Right cardiac atrium (tissue), 5 donors: ENCODE data around the gene CDKAL1. TPM values are rescaled to one million over a fixed set of nuclear protein-coding genes. Genes with fewer than 3 reads are reported as not detected.

ENCODE experiments used
- ATAC-seq, 2 donors: fragments of 200-7000 bp; cut with Tn5 transposase; one replicate each; pipeline versions ENCODE4 v1.8.0 to v1.9.1; 2020; ENCODE audit warnings: moderate library complexity in 2 of 2, mild to moderate bottlenecking in 1 of 2
- DNase-seq, 3 donors: peaks; one replicate each; pipeline ENCODE4 v3.0.0-alpha.2; 2020
- H3K27ac ChIP-seq: one replicate; pipeline ENCODE4 v1.5.1; 2013; ENCODE audit warnings: mild to moderate bottlenecking, low read length, control low read depth, moderate library complexity
- H3K27me3 ChIP-seq: one replicate; pipeline ENCODE4 v1.6.1; 2013; ENCODE audit not compliant: control insufficient read depth, insufficient read depth
- H3K4me1 ChIP-seq: one replicate; pipeline ENCODE4 v1.6.1; 2013; ENCODE audit warnings: low read length; ENCODE audit not compliant: control insufficient read depth, insufficient read depth
- H3K4me3 ChIP-seq: one replicate; pipeline ENCODE4 v1.5.1; 2013; ENCODE audit warnings: low read length, control low read depth
- H3K9me3 ChIP-seq: one replicate; pipeline ENCODE4 v1.6.1; 2013; ENCODE audit warnings: low read length; ENCODE audit not compliant: control insufficient read depth
- WGBS: extraction: QIAGEN DNeasy Blood & Tissue Kit; methylation state at CpG from one replicate; pipeline ENCODE4 v1.1.7; 2013; 5-methylcytosine and 5-hydroxymethylcytosine counted together
- intact Hi-C, 4 donors: fragments of 100-400 bp; cut with DNase I; formaldehyde crosslinking; loops; one replicate each; pipeline versions ENCODE4 v1.11.0 to v1.14.0; 2022 to 2023
- polyA plus RNA-seq: library from polyadenylated mRNA; stranded (reverse); fragments of 200-250 nt; gene quantifications from one replicate; pipeline ENCODE4 v1.2.3, GENCODE V29; 2013
- total RNA-seq, 4 donors: library from RNA; stranded (reverse); fragmentation: NEBNext Ultra II Directional; extraction: Animal tissue kit (Norgen Biotek cat#: 25700); gene quantifications; one replicate each; pipeline ENCODE4 v1.2.1, GENCODE V29; 2021
- donor health status: healthy with polysubstance abuse.
- donor health status: DM: no; HTN: yes; CAD: no.
- donor health status: DM: no; HTN: no; CAD: no.
- donor health status: DM: no; HTN: yes; CAD: no; lungs with severe emphysema.
- donor health status: DM: yes; HTN: yes; CAD: no.

Gene CDKAL1
- total and polyA plus RNA-seq, 5 donors = 3.6 to 11.5 (median 10.8) TPM

DNA sequence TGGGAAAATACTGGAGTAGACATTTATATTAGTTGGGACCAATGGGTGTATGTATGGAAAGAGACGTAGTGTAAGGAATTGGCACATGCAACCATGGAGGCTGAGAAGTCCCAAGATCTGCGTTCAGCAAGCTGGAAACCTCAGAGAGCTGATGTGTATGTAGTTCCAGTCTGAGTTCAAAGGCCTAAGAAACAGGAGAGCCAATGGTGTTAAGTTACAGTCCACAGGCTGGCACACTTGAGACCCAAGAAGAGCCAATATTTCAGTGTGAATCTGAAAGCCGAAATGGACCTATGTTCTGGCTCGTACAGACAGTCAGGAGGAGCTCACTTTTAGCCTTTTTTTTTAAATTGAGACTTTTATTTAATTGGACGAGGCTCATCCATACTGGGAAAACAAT is 244.2 kb downstream of the CDKAL1 start:
- Histone ChIP-seq H3K9me3 (no peaks in the 10 kb centered on the region), H3K4me1 (no peaks in the 10 kb centered on the region), H3K4me3 (no peak overlapping the region), H3K27me3 (no peaks in the 10 kb centered on the region), H3K27ac (no peak overlapping the region)
- 98% methylated on average over 5 of the region's 5 CpGs for WGBS
- intact Hi-C loops = no loop called here
- ATAC-seq (no peak), DNase-seq (no peak)

DNA sequence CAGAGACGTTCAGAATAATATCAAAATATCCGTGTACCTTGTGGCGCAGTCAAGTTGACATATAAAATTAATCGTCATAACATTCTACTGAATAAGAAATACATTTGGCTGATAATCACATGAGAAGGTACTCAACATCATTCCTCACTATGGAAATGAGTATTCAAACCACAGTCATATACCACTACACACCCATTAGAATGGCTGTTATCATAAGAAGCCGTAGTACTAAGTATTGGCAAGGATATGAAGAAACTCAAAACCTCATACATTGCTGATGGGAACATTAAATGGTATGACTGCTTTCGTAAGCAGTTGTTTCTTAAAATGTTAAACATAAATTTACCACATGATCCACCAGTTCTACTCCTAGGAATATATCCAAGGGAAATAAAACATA is 244.7 kb downstream of the CDKAL1 start:
- DNase-seq (no peak), ATAC-seq (no peak)
- Histone ChIP-seq H3K27me3 (no peaks in the 10 kb centered on the region), H3K4me3 (no peak overlapping the region), H3K9me3 (no peaks in the 10 kb centered on the region), H3K4me1 (no peaks in the 10 kb centered on the region), H3K27ac (no peak overlapping the region)
- 95% methylated on average over 6 of the region's 6 CpGs for WGBS
- intact Hi-C loops = no loop called here

DNA sequence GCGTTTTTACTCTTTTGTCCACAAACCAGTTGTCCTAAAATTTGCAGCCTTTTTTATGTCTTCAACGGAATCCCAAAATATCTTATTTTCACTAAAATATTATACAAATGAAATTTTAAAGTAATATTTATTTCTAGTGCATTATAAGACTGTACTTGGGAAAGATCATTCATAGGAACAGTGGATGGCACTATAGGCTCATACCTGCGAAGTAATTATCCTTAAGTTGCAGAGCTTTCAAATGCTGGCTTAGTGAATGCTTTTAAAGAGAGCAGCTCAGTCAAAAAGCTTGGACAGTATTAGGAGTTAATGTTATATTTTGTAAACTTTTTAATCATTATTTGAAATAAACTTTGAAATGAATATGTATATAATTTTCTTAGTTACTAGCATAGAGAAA is 254.9 kb downstream of the CDKAL1 start:
- no peaks in the 10 kb centered on the region for H3K4me1 ChIP-seq
- H3K4me3 ChIP-seq = no peak overlapping the region
- no peaks in the 10 kb centered on the region for H3K9me3 ChIP-seq
- ATAC-seq (no peak), DNase-seq (no peak)
- WGBS = 91% methylated on average over 3 of the region's 3 CpGs
- no peak overlapping the region for H3K27ac ChIP-seq
- no peaks in the 10 kb centered on the region for H3K27me3 ChIP-seq
- intact Hi-C loops = loop anchor here in 1 of 4 donors (10.0 kb wide), 1 partner anchor 796 kb away; no protein-coding TSS in a partner anchor

DNA sequence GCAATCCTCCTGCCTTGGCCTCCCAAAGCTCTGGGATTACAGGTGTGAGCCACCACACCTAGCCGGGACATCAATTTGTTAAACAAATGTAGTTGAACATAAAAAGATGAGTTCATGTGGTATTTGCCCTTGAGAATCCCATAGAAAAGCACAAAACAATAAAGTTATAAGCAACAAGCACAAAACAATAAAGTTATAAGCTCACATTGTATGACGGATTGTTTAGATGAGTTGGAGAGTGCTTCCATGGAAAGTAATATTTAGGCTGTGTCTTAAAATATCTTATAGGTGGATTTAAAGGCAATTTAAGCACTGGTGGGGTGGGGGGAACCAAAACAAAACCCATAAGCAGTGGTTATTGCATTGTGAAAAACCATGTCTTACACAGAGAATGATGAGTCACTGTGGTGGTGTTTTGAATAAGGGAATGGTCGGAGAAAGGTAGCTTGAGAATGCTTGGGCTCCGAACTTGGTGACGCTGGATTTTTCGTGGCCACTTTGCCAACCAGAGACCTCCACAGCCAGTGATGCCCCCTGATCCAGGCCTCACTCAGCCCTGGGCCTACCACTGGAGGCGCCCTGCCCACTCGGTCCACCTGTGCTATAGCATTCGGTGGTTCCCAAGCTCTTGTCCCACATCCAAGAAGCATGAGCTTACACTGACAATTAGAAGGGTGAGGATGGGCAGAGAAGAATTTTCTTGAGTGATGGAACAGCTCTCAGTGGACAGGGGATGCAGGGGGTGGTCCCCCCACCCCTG is 256.0 kb downstream of the CDKAL1 start:
- Histone ChIP-seq H3K9me3 (no peaks in the 10 kb centered on the region), H3K4me1 (no peaks in the 10 kb centered on the region), H3K4me3 (no peak overlapping the region), H3K27ac (no peak overlapping the region), H3K27me3 (no peaks in the 10 kb centered on the region)
- 94% methylated on average over 9 of the region's 9 CpGs for WGBS
- intact Hi-C loops = no loop called here
- ATAC-seq = no peak
- DNase-seq = no peak

DNA sequence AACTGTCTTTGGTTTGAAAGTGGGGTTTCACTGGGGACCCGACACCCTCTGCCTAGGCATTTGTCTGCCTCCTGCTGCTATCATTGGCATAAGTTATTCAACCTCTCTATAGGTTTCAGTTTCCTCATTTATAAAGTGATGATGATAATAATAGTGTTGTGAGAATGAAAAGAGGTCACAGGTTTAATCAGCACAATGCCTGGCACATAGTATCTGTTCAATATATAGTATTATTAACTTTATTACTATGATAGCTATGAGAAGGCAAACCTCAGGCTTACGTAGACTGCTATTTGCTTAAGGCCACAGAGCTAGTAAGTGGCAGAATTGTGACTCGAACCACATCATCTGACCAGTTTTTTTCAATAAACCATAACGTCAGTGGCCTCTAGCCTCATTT is 256.8 kb downstream of the CDKAL1 start:
- no peaks in the 10 kb centered on the region for H3K4me1 ChIP-seq
- no peaks in the 10 kb centered on the region for H3K27me3 ChIP-seq
- intact Hi-C loops = no loop called here
- no peak for ATAC-seq
- DNase-seq = no peak
- H3K27ac ChIP-seq = no peak overlapping the region
- H3K9me3 ChIP-seq = no peaks in the 10 kb centered on the region
- 92% methylated on average over 4 of the region's 4 CpGs for WGBS
- H3K4me3 ChIP-seq = no peak overlapping the region

DNA sequence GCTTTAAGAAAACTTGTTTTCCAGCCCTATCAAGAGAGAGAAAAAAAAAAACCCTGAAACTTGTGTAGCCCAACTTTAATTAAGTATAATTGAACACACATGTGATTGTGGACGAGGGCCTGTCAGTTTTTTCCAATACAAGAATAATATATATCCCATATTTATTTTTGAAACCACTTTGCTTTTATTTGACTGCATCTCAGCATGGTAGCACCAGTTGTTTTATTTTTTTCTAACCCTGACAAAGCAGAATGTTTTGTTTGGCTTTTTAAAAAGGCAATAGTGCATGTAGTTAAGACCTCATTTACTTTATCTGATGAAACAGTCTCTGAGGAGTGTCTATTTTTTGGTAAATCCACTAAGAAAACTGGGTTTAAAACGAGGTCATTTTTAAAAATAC is 257.7 kb downstream of the CDKAL1 start:
- ATAC-seq = peak in 1 of 2 donors; percentile 31
- intact Hi-C loops = no loop called here
- 62% methylated on average over 2 of the region's 2 CpGs for WGBS
- Histone ChIP-seq H3K9me3 (no peaks in the 10 kb centered on the region), H3K27me3 (no peaks in the 10 kb centered on the region), H3K4me1 (no peaks in the 10 kb centered on the region), H3K4me3 (no peak overlapping the region), H3K27ac (no peak overlapping the region)
- DNase-seq = no peak

DNA sequence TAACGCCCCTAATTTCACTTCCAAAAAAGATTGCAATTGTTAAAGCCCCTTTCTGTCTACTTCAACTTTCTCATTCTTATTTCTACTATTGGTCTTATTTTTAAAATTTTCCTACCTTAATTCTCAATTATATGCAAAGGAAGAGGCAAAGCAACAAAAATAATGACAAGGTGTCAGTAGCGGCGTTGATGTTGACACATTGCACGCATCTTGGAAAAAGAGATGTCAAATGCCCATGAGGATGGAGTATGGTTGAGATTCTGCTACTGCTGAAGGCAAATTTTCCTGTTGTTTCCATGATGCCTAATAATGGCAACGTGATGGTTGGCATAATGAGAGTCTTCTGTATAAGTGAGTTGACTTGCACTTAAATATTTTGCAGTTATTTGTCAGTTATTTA is 258.9 kb downstream of the CDKAL1 start:
- no peaks in the 10 kb centered on the region for H3K9me3 ChIP-seq
- intact Hi-C loops = no loop called here
- H3K27me3 ChIP-seq = no peaks in the 10 kb centered on the region
- 75% methylated on average over 5 of the region's 5 CpGs for WGBS
- no peak overlapping the region for H3K4me3 ChIP-seq
- H3K27ac ChIP-seq = no peak overlapping the region
- no peak for ATAC-seq
- H3K4me1 ChIP-seq = no peaks in the 10 kb centered on the region
- DNase-seq = no peak

DNA sequence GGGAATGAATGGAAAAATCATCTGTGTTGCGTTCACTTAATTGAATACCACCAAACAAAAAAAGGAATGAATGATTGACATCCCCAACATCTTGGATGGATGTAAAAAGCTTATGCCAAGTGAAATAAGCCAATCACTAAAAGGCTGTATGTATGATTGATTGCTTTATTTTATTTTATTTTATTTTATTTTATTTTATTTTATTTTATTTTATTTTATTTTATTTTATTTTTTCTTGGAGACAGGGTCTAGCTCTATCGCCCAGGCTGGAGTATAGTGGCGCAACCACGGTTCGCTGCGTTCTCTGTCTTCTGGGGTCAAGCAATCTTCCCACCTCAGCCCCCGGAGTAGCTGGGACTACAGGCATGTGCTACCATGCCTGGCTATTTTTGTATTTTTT is 263.3 kb downstream of the CDKAL1 start:
- intact Hi-C loops = no loop called here
- 98% methylated on average over 7 of the region's 7 CpGs for WGBS
- Histone ChIP-seq H3K4me3 (no peak overlapping the region), H3K27ac (no peak overlapping the region), H3K4me1 (no peaks in the 10 kb centered on the region), H3K9me3 (no peaks in the 10 kb centered on the region), H3K27me3 (no peaks in the 10 kb centered on the region)
- ATAC-seq (no peak), DNase-seq (no peak)

DNA sequence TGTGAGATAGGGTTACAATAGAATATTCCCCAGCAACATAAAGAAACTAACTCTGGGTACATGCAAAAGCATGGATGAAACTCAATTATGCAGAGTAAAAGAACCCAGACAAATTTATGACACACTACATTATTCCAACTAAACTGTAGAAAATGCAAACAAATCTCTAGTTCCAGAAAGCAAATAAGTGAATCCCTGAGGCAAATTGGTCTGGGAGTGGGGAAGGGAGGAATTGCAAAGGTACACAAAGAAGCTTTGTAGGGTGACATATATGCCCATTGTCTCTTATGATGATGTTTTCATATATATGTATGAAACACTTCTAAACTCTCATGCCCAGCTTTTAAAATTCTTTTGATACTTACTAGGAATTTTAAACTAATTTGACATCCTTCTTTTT is 266.0 kb downstream of the CDKAL1 start:
- Histone ChIP-seq H3K9me3 (no peaks in the 10 kb centered on the region), H3K4me1 (no peaks in the 10 kb centered on the region), H3K27ac (no peak overlapping the region), H3K4me3 (no peak overlapping the region), H3K27me3 (no peaks in the 10 kb centered on the region)
- intact Hi-C loops = no loop called here
- no peak for DNase-seq
- no peak for ATAC-seq

DNA sequence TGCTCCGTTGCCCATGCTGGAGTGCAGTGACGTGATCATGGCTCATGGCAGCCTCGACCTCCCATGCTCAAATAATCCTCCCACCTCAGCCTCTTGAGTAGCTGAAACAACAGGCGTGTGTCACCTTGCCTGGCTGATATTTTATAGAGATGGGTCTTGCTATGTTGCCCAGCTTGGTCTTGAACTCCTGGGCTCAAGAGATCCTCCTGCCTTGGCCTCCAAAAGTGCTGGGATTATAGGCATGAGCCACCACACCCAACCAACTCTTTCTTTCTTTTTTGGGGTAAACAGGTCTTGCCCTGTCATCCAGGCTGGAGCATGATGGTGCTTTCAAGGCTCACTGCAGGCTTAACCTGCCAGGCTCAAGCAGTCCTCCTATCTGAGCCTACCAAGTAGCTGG is 266.4 kb downstream of the CDKAL1 start:
- no peak for ATAC-seq
- intact Hi-C loops = no loop called here
- 96% methylated on average over 4 of the region's 4 CpGs for WGBS
- Histone ChIP-seq H3K9me3 (no peaks in the 10 kb centered on the region), H3K4me3 (no peak overlapping the region), H3K27me3 (no peaks in the 10 kb centered on the region), H3K27ac (no peak overlapping the region), H3K4me1 (no peaks in the 10 kb centered on the region)
- no peak for DNase-seq

DNA sequence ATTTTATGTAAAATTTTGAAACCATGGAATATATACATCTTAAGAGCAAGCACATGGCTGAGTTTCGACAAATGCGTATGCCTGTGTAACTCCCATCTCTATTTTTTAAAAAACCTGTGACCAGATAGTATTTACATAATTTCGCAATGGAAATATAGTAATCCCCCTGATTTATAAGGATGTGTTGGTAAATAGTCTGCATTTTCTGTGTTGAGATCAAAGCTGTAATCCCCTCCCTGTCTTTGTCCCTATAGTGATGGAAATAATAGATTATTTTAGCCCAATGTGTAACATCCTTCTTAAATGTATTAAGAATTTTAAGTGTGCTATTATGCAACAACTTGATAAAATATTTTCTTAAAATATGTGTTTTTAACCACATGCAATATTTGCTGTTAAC is 267.3 kb downstream of the CDKAL1 start:
- Histone ChIP-seq H3K9me3 (no peaks in the 10 kb centered on the region), H3K4me1 (no peaks in the 10 kb centered on the region), H3K27ac (no peak overlapping the region), H3K27me3 (no peaks in the 10 kb centered on the region), H3K4me3 (no peak overlapping the region)
- intact Hi-C loops = no loop called here
- DNase-seq (no peak), ATAC-seq (no peak)
- over 99% methylated on average over 3 of the region's 3 CpGs for WGBS

DNA sequence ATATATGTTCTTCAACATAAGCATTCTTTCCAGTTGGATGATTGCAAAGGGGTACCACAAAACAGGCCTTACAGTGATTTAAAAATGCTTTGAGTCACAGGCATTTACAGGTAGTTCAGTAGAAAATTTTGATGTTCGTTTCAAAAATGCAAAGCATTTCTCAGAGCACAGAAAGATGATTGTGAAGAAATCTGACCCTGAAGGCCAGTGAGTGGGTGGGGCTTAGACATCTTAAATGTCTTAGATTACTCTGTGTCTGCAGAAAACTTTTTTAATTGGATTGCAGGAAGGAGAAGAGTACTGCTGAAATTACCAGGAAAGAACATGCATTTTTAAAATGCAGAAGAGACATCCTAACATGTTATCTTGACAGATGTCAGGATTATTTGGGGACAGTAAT is 268.3 kb downstream of the CDKAL1 start:
- Histone ChIP-seq H3K9me3 (no peaks in the 10 kb centered on the region), H3K4me1 (no peaks in the 10 kb centered on the region), H3K27me3 (no peaks in the 10 kb centered on the region), H3K4me3 (no peak overlapping the region), H3K27ac (no peak overlapping the region)
- DNase-seq (no peak), ATAC-seq (no peak)
- intact Hi-C loops = no loop called here
- WGBS = 42% methylated on average over 1 of the region's 1 CpG
